Upper lobe of left lung (tissue), 6 donors: ENCODE measurements around the gene DZANK1. TPM values are rescaled to one million over a fixed set of nuclear protein-coding genes. Genes with fewer than 3 reads are reported as not detected.

ENCODE experiments used
- ATAC-seq, 2 donors: fragments of 200-7000 bp; cut with Tn5 transposase; one replicate each; pipeline ENCODE4 v1.9.1; 2022; ENCODE audit warnings: mild to moderate bottlenecking in 2 of 2, moderate library complexity in 2 of 2; ENCODE audit not compliant: low FRiP score in 2 of 2
- DNase-seq, 2 donors: peaks; one replicate each; pipeline ENCODE4 v3.0.0-alpha.2; 2019 to 2020
- H3K27ac ChIP-seq, 4 donors: fragments of 200-600 bp; sonication (generic); one replicate each; pipeline ENCODE4 v1.5.1; 2016 to 2019
- H3K27me3 ChIP-seq, 4 donors: fragments of 200-600 bp; sonication (generic); one replicate each; pipeline ENCODE4 v1.5.1; 2017 to 2019
- H3K36me3 ChIP-seq, 4 donors: fragments of 200-600 bp; sonication (generic); one replicate each; pipeline ENCODE4 v1.5.1; 2016 to 2019
- H3K4me1 ChIP-seq, 4 donors: fragments of 200-600 bp; sonication (generic); one replicate each; pipeline ENCODE4 v1.5.1; 2018 to 2019
- H3K4me3 ChIP-seq, 4 donors: fragments of 200-600 bp; sonication (generic); one replicate each; pipeline ENCODE4 v1.5.1; 2017 to 2019; ENCODE audit warnings: mild to moderate bottlenecking in 2 of 4, moderate library complexity in 1 of 4
- H3K9me3 ChIP-seq, 4 donors: fragments of 200-600 bp; sonication (generic); one replicate each; pipeline ENCODE4 v1.5.1; 2018 to 2019
- CTCF ChIP-seq, 6 experiments: fragments of 450-650 bp in 4 of 6; fragments of 200-600 bp in 2 of 6; sonication (generic) in 2 of 6; IDR thresholded peaks; one replicate each; pipeline ENCODE4 v1.5.1; 2016 to 2019; ENCODE audit warnings: antibody characterized with exemption in 6 of 6
- EP300 ChIP-seq, 4 donors: sonication (generic); formaldehyde crosslinking; IDR thresholded peaks; one replicate each; pipeline ENCODE4 v1.5.1; 2017; ENCODE audit warnings: antibody characterized with exemption in 4 of 4, control low read depth in 2 of 4
- POLR2A ChIP-seq, 4 donors: fragments of 450-650 bp; IDR thresholded peaks; one replicate each; pipeline ENCODE4 v1.5.1; 2016 to 2017; ENCODE audit warnings: antibody characterized with exemption in 4 of 4, mild to moderate bottlenecking in 2 of 4
- POLR2AphosphoS5 ChIP-seq, 2 donors: sonication (generic); formaldehyde crosslinking; IDR thresholded peaks; one replicate each; pipeline ENCODE4 v1.5.1; 2017; ENCODE audit warnings: antibody characterized with exemption in 2 of 2
- WGBS, 2 donors: methylation state at CpG; one replicate each; pipeline ENCODE4 v1.1.5; 2017 to 2018; 5-methylcytosine and 5-hydroxymethylcytosine counted together
- total RNA-seq, 6 donors: library from RNA; depleted of rRNA in 4 of 6; stranded (reverse); fragments of >200 nt in 4 of 6; gene quantifications; one replicate each; pipeline versions ENCODE4 v1.1.0 to v1.2.1, GENCODE V29; 2016 to 2021
- donor health status: DM: no; HTN: no; CAD: no; lungs with moderate emphysema.
- donor health status: DM: no; HTN: yes; CAD: no; lungs with severe emphysema.

The DZANK1 gene
- total RNA-seq = 10 to 100 TPM in 2 of 6 donors, 1 to 10 TPM in 4; 1.8 to 12.8 (median 4.4) TPM

GRCh38 chr20:18466894-18467730, at the start of gene DZANK1, which contains the start of gene POLR3F:
TSS of gene DZANK1 (minus strand) at chr20:18467030. CDS start at chr20:18465358, 1,672 bp downstream.
TSS of gene POLR3F (plus strand) at chr20:18467390. CDS start at chr20:18467507, 117 bp downstream.
- WGBS, 2 donors = 0% methylated on average over 8 to 55 of the region's 57 CpGs
- ATAC-seq = peak; percentile 99 to 100
- DNase-seq = peak; percentile 97 to 99
- Histone ChIP-seq H3K27ac (peak within 1 kb of the TSS; percentile 79 to 90 (median 84)), H3K9me3 (no peaks in the 10 kb centered on the region), H3K4me1 (peaks cover 12 to 20% (median 17%) of the 10 kb centered on the region in 4 donors), H3K4me3 (peak within 1 kb of the TSS; percentile 88 to 96 (median 90)), H3K27me3 (no peaks in the 10 kb centered on the region), H3K36me3 (peaks cover 0 to 24% (median 6%) of the 10 kb centered on the region in 4 donors)
- TF ChIP-seq POLR2A (IDR thresholded peaks at IDR 0.05) = peak in 3 of 4 donors; percentile 34 to 64 (median 49)
- peak; percentile 60 to 85 for TF ChIP-seq POLR2AphosphoS5 (IDR thresholded peaks at IDR 0.05)
- peak in 1 of 6 experiments; percentile 21 for TF ChIP-seq CTCF (IDR thresholded peaks at IDR 0.05)
- TF ChIP-seq EP300 (IDR thresholded peaks at IDR 0.05) = peak in 1 of 4 donors; percentile 54

GRCh38 chr20:18515973-18516372, 49.1 kb upstream of the DZANK1 start:
- DNase-seq (no peak), ATAC-seq (no peak)
- Histone ChIP-seq H3K4me3 (no peak overlapping the region), H3K4me1 (peaks cover 0 to 27% (median 8%) of the 10 kb centered on the region in 4 donors), H3K27me3 (no peaks in the 10 kb centered on the region), H3K9me3 (no peaks in the 10 kb centered on the region), H3K27ac (no peak overlapping the region), H3K36me3 (peaks cover 2 to 77% (median 18%) of the 10 kb centered on the region in 4 donors)
- TF ChIP-seq POLR2AphosphoS5 (IDR thresholded peaks at IDR 0.05) = no peak
- TF ChIP-seq EP300 (IDR thresholded peaks at IDR 0.05) = no peak
- TF ChIP-seq CTCF (IDR thresholded peaks at IDR 0.05) = no peak
- TF ChIP-seq POLR2A (IDR thresholded peaks at IDR 0.05) = no peak

- H3K36me3 ChIP-seq = peaks cover 2 to 80% (median 20%) of the 10 kb centered on the region in 4 donors
- H3K4me3 ChIP-seq = no peak overlapping the region
- no peaks in the 10 kb centered on the region for H3K27me3 ChIP-seq
- WGBS, 2 donors = 69 to 79% methylated on average over 5 of the region's 5 CpGs
- TF ChIP-seq CTCF (IDR thresholded peaks at IDR 0.05) (no peak), POLR2A (IDR thresholded peaks at IDR 0.05) (no peak), POLR2AphosphoS5 (IDR thresholded peaks at IDR 0.05) (no peak), EP300 (IDR thresholded peaks at IDR 0.05) (no peak)
- DNase-seq (no peak), ATAC-seq (peak in 1 of 2 donors; percentile 51)
- H3K4me1 ChIP-seq = peaks cover 0 to 36% (median 14%) of the 10 kb centered on the region in 4 donors
- no peaks in the 10 kb centered on the region for H3K9me3 ChIP-seq
- H3K27ac ChIP-seq = peak overlapping the region in 1 of 4 donors; percentile 34
These were observed 47.3 kb upstream of the DZANK1 start for GRCh38 chr20:18514127-18514526.

- Histone ChIP-seq H3K36me3 (peaks cover 0 to 77% (median 20%) of the 10 kb centered on the region in 4 donors), H3K4me1 (peaks cover 8 to 46% (median 21%) of the 10 kb centered on the region in 4 donors), H3K27me3 (no peaks in the 10 kb centered on the region), H3K4me3 (no peak overlapping the region), H3K27ac (peak overlapping the region in 1 of 4 donors; percentile 10), H3K9me3 (no peaks in the 10 kb centered on the region)
- 64 to 66% methylated on average over 7 of the region's 7 CpGs for WGBS, 2 donors
- ATAC-seq (no peak), DNase-seq (peak in 1 of 2 donors; percentile 37)
- TF ChIP-seq POLR2AphosphoS5 (IDR thresholded peaks at IDR 0.05) = no peak
- TF ChIP-seq EP300 (IDR thresholded peaks at IDR 0.05) = no peak
These were observed 46.4 kb upstream of the DZANK1 start for GRCh38 chr20:18513208-18513607.

GRCh38 chr20:18511571-18511970, 44.7 kb upstream of the DZANK1 start:
- Histone ChIP-seq H3K9me3 (no peaks in the 10 kb centered on the region), H3K27me3 (no peaks in the 10 kb centered on the region), H3K4me1 (peaks cover 13 to 53% (median 26%) of the 10 kb centered on the region in 4 donors), H3K27ac (no peak overlapping the region), H3K36me3 (peaks cover 0 to 64% (median 17%) of the 10 kb centered on the region in 4 donors), H3K4me3 (no peak overlapping the region)
- no peak for TF ChIP-seq CTCF (IDR thresholded peaks at IDR 0.05)
- ATAC-seq (no peak), DNase-seq (no peak)
- 75 to 82% methylated on average over 1 of the region's 1 CpG for WGBS, 2 donors
